NCI-H187 treated with DMSO at 0.1 percent for 48 hours (cell line): Measurements from ENCODE around the gene ISYNA1.

Experiments used
- DNase-seq: peaks from one replicate; lab custom pipeline; 2025; lab: John Stamatoyannopoulos, UW

Gene ISYNA1

DNA sequence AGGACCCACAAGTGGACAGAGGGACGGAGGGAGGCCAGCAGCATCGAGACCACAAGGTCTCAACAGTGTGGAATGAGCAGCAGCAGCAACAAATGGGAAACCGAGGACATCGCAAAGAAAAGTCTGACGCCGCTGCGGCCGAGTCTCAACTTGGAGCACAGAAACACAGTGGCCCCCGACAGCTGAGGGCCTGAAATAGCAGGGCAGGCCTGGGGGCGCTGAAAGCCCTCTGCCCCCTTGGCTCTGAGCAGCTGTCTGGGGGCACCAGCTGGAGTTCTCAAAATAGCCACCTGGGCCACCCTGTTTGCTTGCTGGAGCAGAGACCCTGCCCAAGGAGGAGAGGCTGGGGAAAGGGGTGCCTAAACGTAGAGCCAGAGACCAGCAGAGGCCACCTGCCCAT is 5.9 kb upstream of the ISYNA1 start:
- DNase-seq: no peak

DNA sequence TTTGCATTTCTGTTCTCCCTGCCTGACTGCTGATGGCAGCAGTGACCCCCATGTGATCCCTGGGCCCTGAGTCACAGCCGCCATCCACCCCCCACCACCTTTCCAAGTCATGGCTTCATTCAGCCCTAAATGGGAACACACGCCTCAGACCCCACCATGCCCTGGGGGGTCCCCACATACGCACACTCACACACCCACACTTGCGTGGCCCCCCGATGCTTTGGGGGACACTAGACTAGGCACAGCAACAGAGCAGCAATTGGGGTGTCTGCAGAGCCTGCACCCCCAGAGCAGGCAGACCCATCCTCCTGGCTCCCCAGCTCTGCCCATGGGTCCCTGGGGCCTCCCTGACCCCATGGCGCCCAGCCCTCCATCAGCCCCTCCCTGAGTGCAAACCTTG is 5.5 kb upstream of the ISYNA1 start:
- no peak for DNase-seq

DNA sequence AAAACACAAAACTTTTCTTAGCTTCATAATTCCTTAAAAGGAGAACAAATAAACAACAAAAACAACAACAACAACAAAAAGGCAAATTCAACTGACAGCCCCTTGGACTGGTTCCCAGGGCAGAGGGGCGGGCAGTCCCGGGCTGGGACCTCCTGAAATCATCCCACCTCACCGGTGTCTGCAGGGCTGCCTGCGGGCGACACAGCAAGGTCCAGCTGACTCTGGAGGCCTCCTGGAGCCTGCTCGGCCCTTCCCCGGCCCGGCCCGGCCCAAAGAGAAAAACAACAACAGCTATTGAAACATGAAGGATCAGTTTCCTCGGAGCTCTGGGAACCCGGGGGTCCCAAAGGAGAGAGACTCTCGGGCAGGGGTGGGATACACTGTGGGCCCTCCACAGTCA is 5.0 kb upstream of the ISYNA1 start:
- DNase-seq: no peak

DNA sequence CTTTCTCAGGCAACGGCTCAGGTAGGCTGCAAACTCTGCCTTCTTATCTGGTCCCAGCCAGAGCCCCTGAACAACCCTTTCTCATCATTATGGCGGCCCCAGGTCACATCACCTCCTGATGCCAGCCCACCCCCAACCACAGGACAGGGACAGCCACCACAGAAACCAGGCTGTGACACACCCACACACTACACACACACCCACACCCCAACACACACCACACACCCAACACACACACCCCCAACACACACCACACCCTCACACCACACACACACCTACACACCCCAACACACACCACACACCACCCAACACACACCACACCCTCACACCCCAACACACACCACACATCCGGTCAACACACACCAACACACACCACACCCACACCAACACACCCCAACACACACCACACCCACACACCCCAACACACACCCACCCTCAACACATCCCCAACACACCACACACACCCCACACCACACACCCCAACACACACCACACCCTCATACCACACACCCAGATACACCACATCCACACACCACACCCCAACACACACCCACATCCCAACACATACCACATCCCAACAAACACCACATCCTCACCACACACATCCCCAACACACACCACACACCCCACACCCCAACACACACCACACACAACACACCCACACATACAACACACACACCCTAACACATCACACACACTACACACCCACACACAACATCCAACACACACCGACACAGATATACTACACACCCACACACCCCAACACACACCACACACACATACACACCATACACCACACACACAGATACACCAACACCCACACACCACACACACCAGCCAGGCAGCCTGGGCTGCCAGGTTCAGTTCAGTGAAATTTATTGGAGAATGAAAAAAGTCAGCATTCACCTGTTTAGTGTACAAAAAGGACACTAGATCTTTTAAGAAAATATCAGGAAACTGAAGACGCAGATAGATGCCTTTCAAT is 4.2 kb upstream of the ISYNA1 start:
- no peak for DNase-seq

DNA sequence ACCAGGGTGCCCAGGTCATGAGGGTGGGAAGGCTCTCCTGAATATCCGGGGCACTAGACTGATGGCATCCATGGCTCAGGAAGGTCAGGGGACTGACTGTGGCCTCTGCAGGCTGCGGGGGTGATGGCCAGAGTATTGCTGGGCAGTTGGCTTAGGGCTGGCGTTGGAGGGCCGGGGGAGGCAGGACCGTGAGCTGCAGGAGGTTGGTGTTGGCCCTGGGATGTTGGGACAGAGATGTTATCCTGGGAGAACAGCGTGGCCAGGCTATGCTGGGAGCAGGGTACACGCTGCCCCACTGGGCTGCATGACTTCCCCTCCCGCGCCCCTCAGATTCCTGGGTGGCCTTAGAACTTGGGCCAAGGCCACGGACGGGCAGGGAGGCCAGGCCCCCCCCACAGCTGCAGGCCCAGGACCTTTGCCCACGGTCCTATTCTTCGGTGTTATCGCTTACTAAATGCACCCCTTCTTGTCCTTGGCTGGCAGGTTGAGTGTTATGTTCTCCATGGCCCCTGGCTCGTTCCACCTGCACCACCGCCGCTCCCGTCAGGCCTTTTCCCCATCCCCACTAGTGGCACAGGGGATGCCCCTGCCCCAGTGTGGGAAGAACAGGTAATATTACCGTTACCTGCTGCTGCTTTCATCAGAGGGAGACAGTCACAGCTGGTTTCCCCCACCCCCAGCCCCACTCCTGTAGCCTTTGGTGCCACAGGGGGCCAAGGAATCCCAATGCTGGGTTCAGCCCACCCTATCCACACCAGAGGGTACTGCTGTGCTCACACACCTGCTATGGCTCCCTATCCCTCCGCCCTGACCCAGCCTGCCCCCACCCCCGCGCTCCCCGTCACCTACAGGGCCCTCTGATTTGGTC is 3.2 kb upstream of the ISYNA1 start:
- no peak for DNase-seq

DNA sequence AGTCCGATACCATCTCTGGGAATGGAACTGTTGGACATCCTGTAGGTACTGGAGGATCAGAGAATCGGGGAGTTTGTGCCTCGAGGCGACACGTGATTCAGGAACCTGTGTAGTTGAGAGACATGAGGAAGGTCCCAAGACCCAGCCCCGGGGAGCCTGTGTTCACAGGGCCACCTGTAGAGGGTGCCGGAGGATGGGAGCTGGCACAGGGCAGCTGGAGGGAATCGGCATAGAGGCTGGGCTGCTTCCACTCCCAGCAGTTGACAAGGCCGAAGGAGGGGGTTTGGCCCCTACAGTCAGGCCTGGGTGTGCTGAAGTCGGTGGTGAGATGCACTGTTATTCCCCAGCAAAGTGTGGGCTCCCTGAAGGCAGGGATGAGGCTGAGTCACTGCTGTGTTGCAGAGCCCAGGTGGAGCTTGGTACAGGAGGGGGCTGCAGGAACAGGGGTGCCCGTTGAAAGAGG is 2.5 kb upstream of the ISYNA1 start:
- no peak for DNase-seq

DNA sequence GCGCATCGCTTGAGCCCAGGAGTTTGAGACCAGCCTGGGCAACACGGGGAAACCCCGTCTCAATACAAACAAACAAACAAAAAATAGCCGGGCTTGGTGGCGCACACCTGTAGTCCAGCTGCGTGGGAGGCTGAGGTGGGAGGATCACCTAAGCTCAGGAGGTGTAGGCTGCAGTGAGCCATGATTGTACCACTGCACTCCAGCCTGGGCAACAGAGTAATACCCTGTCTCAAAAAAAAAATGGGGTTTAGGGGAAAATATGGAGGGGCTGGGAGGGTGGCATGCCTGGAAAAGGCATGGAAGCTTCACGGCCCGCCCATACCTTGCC is 1.9 kb upstream of the ISYNA1 start:
- DNase-seq: no peak

DNA sequence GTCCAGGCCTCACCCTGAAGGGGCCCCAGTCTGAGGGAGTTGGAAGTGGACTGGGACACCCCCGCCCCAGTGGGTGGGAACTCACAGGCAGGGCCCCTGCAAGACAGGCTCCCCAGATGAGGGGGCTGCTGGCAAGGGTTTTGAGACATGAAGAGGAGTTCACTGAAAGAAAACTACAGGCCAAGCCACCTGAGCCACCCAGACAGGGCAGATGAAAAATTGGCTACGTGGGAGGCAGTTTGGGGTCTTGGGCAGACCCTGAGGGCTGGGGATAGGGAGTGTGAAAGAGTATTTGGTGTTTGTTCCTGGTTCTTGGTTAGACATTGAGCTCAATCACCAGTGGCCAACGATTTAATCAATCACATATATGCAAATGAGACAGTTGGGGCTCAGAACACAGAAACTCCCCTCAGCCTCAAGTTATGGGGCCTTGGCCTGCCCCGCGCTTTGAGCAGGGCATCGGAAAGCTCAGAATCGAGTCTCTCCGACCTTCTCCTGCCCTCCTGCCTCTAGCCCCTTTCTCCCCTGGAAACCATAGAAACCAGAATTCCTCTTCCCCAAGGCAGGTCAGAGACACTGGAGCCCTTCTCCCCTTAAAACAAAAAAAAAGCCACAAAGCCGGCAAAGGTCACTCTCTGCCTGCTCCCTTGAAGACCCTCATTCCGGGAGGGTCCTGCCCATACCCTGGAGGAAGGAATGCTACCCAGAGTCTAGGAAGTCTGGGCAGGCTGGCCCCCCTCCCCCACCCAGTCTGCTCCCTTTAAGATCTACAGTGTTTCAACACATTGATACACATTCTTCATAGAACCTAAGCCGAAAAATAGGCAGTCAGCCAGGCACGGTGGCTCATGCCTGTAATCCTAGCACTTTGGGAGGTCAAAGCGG is 1.3 kb upstream of the ISYNA1 start:
- no peak for DNase-seq

DNA sequence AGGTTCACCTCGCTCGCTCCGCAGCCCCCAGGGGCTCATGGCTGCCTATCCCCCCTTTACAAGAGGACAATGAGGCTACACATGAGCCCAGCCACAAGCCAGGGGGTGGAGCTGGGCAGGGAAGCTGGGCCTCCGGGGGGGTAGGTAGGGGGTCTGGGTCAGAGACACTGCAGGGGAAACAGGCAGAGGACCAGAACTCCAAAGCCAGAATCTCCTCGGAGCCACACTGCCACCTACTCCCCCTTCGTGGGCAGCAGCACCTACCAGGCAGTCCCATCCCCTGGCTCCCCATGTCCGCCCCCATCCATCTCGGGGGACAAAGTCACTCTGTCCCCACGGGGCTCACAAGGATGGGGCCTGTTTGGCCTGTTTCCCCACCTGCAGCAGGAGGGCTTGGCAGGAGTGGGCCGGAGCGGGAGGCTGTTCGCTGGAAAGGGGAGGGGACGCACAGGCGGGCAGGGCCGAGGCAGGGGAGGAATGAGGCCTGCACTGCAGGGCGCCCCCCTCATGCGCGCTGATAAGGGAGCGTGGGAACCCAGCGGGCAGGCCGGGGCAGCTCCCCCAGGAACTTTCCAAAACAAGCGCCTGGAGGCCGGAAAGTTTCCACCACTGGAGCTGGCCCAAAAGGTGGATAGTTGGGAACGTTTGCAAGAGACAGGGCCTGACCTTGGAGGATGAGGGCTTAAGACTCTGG is 545 bp upstream of the ISYNA1 start:
- no peak for DNase-seq

DNA sequence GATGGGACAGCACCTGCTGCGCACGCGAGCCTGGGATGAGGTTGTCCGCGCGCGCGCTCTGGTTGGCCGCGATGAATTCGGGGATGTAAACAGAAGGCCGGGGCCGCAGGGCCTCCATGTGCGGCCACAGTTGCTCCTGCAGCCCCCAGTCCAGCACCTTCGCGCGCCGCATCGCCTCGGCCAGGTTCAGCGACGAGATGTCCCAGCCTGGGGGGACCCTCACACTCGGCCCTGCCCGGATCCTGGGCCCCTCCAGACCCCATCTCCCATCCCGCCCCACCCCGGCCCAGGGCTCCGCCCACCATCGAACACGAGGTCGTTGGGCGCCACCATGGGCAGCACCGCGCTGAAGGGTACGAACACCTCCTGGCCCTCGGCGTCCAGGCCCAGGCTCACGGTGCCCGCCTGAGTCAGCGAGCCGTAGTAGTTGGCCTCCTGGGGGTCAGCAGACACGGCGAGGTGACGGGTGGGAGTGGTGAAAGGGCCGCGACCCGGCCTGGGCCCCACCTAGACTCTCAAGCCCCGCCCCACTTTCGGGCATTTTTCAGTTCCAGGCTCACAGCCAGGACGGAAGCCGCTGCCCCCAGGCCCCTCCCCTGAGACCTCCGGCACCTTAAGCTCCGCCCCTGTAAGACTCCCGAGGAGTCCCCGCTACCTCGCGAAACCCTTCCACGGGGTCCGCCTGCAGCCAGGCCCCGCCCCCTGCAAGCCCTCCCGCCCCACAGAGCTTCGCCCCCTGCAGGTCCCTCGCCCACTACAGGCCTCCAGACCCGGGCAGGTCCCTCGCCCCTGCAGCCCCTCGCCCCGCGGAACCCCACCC is 1.1 kb downstream of the ISYNA1 start:
- DNase-seq: no peak

DNA sequence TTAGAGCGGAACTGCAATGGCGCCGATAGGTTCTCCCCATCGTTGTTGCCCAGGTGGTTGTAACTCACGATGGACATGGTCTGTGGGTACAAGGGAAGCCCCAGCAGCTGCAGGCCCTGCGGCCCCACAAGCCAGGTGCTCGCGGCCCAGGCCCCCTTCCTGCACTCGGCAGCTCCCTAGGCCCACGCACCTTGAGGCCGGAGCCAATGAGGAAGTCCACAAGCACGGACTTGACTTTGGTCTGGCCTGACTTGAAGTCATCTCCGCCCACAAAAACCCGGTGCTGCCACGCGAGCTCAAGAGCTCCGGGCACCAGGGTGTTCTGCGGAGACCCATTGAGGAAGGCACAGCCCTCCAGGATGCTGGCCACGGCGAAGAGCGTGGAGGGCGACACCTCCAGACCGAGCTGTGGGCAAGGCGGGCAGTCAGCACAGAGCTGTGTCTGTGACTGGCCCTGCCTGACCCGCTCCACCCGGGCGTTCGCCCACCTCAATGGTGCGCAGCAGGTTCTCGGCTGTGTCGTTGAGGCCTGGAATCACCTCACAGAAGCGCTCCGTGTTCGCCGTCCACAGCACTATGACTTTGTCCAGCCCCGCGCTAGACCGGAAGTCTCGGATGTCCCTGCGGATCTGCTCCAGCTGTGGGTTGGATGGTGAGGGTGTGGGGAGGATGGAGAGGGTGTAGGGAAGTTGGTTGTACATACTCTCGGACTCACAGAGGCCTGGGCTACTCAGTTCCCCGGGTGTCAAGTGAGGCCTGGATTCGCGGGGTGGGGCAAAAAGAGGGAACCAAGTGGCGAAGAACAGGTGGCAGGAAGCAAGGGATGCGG is 1.9 kb downstream of the ISYNA1 start:
- DNase-seq: no peak

DNA sequence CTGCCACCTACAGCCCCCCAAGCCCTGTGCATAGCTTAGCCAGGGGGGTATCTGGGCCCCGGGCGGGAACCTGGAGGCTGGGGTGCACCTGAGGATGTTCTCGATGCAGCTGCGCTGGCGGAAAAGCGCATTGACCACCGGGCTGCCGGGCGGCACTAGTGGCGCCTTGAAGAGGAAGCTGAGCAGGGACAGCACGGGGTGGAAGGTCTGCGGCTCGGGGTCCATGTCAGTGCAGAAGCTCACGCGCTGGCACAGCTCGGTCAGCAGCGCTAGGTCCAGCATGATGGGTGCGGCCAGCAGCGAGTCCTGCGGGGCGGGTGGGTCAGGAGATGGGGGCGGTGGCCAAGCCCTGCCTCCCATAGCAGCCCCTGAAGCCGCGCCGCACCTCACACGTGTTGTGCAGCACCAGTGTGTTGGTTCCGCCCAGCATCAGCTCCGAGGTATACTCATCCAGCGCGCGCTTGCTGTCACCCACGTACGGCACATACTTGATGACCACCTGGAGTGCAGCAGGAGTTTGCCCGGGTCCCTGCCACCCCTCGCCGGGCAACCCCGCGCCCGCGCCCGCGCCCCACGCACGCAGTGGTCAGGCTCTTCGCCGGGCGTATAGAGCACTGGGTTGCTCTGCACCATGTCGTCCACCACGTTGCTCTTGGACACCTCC is 2.6 kb downstream of the ISYNA1 start:
- no peak for DNase-seq

DNA sequence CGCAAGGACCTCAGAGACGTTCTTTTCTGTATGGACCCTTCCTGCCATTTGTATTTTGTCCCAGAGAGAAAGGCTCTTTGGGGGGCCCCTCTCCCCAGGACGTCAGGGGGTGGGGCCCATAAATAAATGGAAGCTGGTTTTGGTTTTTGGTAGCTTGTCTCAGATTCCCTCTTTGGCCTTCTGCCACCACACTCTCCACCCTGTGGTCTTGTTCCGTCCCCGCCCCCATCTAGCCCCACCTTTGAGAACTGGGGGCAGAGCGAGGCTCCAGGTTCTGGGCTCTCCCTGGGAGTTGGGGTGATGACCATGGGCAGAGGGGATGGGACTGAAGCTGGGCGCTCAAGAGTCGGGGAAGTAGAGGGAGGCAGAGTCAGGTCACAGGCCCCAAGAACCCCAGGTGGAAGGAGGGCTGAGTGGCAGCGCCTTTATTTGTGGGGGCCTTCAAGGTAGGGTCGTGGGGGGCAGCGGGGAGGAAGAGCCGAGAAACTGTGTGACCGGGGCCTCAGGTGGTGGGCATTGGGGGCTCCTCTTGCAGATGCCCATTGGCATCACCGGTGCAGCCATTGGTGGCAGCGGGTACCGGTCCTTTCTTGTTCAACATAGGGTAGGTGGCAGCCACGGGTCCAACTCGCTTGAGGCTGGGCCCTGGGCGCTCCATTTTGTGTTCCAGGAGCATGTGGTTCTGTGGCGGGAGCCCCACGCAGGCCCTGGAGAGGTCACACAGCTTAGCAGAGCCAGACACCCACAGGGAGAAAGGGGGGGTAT is 3.3 kb downstream of the ISYNA1 start:
- no peak for DNase-seq

DNA sequence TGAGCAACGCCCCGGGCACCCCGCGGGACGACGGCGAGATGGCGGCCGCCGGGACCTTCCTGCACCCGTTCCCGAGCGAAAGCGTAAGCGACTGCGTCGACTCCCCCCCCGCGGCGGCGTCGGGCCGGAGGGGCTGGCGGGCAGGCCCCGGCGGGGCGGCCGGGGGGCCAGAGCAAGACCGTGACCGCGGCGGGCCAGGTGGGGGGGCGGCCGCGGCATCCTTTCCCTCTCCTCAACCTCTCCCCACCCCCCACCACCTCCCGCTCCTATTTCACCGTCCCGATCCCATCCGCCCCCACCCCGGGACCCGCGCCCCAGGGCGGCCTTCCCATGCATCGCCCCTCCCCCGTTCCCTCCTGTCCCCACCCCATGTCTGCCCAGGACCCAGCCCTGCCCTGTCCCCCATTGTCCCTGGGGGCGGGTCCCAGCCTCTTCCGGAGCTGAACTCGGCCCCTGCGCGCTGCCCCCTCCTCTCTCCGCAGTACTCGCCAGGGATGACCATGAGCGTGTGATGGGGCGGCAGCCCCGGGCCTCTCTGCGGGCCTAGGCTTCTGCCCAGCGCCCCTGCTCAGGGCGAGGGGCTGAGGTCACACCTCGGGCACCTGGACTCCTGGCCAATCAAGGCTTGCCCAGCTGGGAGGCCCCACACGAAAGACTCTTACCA is 4.1 kb downstream of the ISYNA1 start:
- DNase-seq: no peak

DNA sequence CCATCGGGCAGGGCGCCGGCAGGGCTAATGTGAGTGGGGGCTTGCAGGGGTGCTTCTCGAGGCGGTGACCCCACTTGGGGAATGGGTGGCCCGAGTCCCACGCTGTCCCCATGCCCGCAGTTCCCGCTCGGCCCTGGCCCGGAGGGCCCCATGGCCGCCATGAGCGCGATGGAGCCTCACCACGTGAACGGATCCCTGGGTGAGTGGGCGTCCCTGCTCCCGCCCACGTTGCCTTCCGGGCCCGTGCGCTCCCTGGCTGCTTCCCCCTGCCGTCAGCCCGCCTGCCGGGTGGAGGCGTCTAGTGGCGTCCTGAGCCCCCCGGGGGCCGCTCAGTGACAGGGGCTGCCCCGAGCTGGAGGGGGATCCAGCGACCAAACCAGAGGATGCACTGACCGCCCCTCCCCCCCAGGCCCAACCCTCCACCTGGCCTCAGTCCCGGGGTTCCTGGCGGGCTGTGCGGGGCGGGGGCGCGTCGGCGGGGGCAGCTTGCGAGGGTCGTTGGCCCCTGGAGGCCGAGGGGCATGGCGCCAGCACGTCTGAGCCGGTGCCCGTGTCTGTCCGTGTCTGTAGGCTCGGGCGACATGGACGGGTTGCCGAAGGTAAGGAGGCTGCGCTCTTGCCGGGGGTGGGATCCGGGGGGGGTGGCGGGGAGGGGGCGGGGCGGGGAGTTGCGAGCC is 4.8 kb downstream of the ISYNA1 start:
- DNase-seq: no peak

DNA sequence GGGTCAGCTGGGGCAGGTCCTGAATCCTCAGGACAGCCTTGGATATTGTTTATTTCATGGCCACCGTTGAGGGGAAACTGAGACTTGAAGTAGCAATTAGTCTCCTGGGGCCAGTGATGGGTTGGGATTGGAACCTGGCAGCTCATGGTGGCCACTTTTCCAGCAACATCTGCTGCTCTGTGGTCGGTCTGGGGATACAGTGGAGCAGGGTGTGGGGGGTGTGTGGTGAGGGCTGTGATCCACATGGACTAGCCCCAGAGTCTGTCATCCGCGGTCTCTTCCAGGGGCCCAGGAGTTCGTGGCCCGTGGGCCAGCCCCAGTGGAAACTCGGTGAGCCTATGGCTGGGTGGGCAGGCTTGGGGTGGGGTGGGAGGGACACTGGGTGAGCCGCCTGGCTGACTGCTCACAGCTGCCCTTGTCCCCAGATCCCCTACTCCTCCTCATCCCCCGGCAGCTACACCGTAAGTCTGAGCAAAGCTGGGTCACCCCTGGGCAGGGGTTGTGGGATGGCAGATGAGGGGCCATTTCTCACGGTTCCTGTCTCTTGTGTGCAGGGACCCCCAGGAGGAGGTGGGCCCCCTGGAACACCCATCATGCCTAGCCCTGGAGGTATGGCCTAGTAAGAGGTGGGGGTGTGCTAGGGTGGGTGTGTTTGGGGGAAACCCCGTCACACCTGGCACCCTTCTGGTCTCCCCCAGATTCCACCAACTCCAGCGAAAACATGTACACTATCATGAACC is 5.5 kb downstream of the ISYNA1 start:
- DNase-seq: no peak
